ENCODE data around the gene LMNA.

LMNA gene

GRCh38 chr1:156113282-156113950, 1.1 kb upstream of the LMNA start:
- no peak for TF ChIP-seq REST (IDR thresholded peaks at IDR 0.05; ENCODE audit: low read depth)
- no peak for TF ChIP-seq FOXM1 (IDR thresholded peaks at IDR 0.05; ENCODE audit: borderline replicate concordance, low read depth)
- no peak for TF ChIP-seq NFIC (IDR thresholded peaks at IDR 0.05)
- no peak for TF ChIP-seq EP300 (IDR thresholded peaks at IDR 0.05; ENCODE audit: borderline replicate concordance)
- no peak for TF ChIP-seq USF1 (IDR thresholded peaks at IDR 0.05)
- TF ChIP-seq TEAD4 (IDR thresholded peaks at IDR 0.05): no peak

GRCh38 chr1:156114919-156115513, 505 bp downstream of the LMNA start:
- TF ChIP-seq FOXM1 (IDR thresholded peaks at IDR 0.05; ENCODE audit: borderline replicate concordance, low read depth) (no peak), EP300 (IDR thresholded peaks at IDR 0.05; ENCODE audit: borderline replicate concordance) (no peak), MAX (IDR thresholded peaks at IDR 0.05) (peak; percentile 21; the same call in 1 of the 2 replicates)

- no peak for TF ChIP-seq TAF1 (IDR thresholded peaks at IDR 0.05; ENCODE audit: low read depth)
- peak; percentile 69 for TF ChIP-seq NFIC (IDR thresholded peaks at IDR 0.05)
- peak; percentile 94 for TF ChIP-seq TEAD4 (IDR thresholded peaks at IDR 0.05)
These were observed 1.2 kb downstream of the LMNA start for GRCh38 chr1:156115514-156116374.

- TF ChIP-seq CREB1 (IDR thresholded peaks at IDR 0.05; ENCODE audit: low read depth) (no peak), TEAD4 (IDR thresholded peaks at IDR 0.05) (no peak), EGR1 (IDR thresholded peaks at IDR 0.05) (no peak), EP300 (IDR thresholded peaks at IDR 0.05; ENCODE audit: borderline replicate concordance) (no peak)
These were observed 3.1 kb downstream of the LMNA start for GRCh38 chr1:156117414-156118176.

GRCh38 chr1:156118177-156118868, 3.8 kb downstream of the LMNA start:
- TF ChIP-seq TCF12 (IDR thresholded peaks at IDR 0.05; ENCODE audit: low read depth) (no peak), YY1 (IDR thresholded peaks at IDR 0.05; ENCODE audit: low read depth) (no peak), MAX (IDR thresholded peaks at IDR 0.05) (no peak), ZBTB7A (IDR thresholded peaks at IDR 0.05; ENCODE audit: low read depth) (no peak), NFIC (IDR thresholded peaks at IDR 0.05) (no peak), FOXM1 (IDR thresholded peaks at IDR 0.05; ENCODE audit: borderline replicate concordance, low read depth) (no peak), EGR1 (IDR thresholded peaks at IDR 0.05) (no peak), REST (IDR thresholded peaks at IDR 0.05; ENCODE audit: low read depth) (no peak), EP300 (IDR thresholded peaks at IDR 0.05; ENCODE audit: borderline replicate concordance) (no peak), CREB1 (IDR thresholded peaks at IDR 0.05; ENCODE audit: low read depth) (no peak), USF1 (IDR thresholded peaks at IDR 0.05) (no peak), TAF1 (IDR thresholded peaks at IDR 0.05; ENCODE audit: low read depth) (no peak), CEBPB (IDR thresholded peaks at IDR 0.05) (no peak), TEAD4 (IDR thresholded peaks at IDR 0.05) (no peak)

Data from Ishikawa (cell line).